HepG2 (cell line): ENCODE data around the gene MCM3AP. TPM values are rescaled to one million over a fixed set of nuclear protein-coding genes. Genes with fewer than 3 reads are reported as not detected.

Source experiments
- ATAC-seq: fragments of 200-7000 bp; cut with Tn5 transposase; 3 replicates; pipeline ENCODE4 v1.9.1; 2020; ENCODE audit warnings: mild to moderate bottlenecking, moderate library complexity
- BruUV-seq: library from RNA; stranded (reverse); fragments of 400-500 nt; replicated peaks from 2 replicates; lab custom pipeline; 2021; lab: Mats Ljungman, UMichigan
- CTCF ChIA-PET: fragments of 300-600 bp; formaldehyde crosslinking; extraction: SDS; loops from one replicate; lab custom pipeline; 2021; ENCODE audit warnings: low total read pairs, inconsistent platforms, low intra/inter-chr PET ratio; lab: Yijun Ruan, JAX
- POLR2A ChIA-PET: fragments of 350-600 bp; sonication (Branson Sonifier 250); formaldehyde crosslinking; loops from one replicate; lab custom pipeline; 2020; ENCODE audit warnings: antibody characterized with exemption, inconsistent platforms; lab: Yijun Ruan, JAX
- DNase-seq: peaks from one replicate; pipeline ENCODE4 v3.0.0-alpha.2; 2015; ENCODE audit warnings: low spot score
- FAIRE-seq: peaks from 3 replicates; lab custom pipeline; 2011; peaks lifted over from hg19 to GRCh38; lab: Jason Lieb, UNC
- H2AFZ ChIP-seq: one replicate; pipeline ENCODE4 v1.6.1; 2011; ENCODE audit warnings: low read length, inconsistent platforms
- H3K27ac ChIP-seq: fragments of 300-600 bp; 3 replicates; pipeline ENCODE4 v1.8.0; 2011; ENCODE audit warnings: mixed run types, mild to moderate bottlenecking, mixed read lengths, low read length, inconsistent platforms; ENCODE audit not compliant: insufficient read depth; ENCODE audit errors: extremely low read length
- H3K27me3 ChIP-seq, 2 experiments: fragments of 200-600 bp in 1 of 2; 2 replicates in 1 of 2; 3 replicates in 1 of 2; pipeline versions ENCODE4 v1.6.0 to v1.8.0; 2011; ENCODE audit warnings: low read length in 2 of 2, mild to moderate bottlenecking in 2 of 2, moderate library complexity in 2 of 2, inconsistent platforms in 1 of 2; ENCODE audit not compliant: insufficient read depth in 2 of 2, control insufficient read depth in 1 of 2
- H3K36me3 ChIP-seq, 2 experiments: fragments of 200-600 bp in 1 of 2; replicated peaks in 1 of 2; 2 replicates in 1 of 2; 3 replicates in 1 of 2; pipeline versions ENCODE4 v1.5.1 to v1.8.0; 2011; ENCODE audit warnings: low read length in 2 of 2, inconsistent platforms in 1 of 2; ENCODE audit not compliant: insufficient read depth in 2 of 2, control insufficient read depth in 1 of 2
- H3K4me1 ChIP-seq: 2 replicates; pipeline ENCODE4 v1.5.1; 2012; ENCODE audit warnings: low read length, inconsistent platforms; ENCODE audit not compliant: insufficient read depth
- H3K4me2 ChIP-seq: 2 replicates; pipeline ENCODE4 v1.6.0; 2011; ENCODE audit warnings: low read depth, low read length, inconsistent platforms
- H3K4me3 ChIP-seq, 3 experiments: fragments of 200-600 bp in 1 of 3; sonication (generic), shearing (Covaris generic) in 1 of 3; replicated peaks in 1 of 3; 2 replicates each; pipeline ENCODE4 v1.5.1; 2011 to 2016; ENCODE audit warnings: low read length in 3 of 3, inconsistent platforms in 2 of 3, low read depth in 2 of 3, mild to moderate bottlenecking in 2 of 3, control low read depth in 1 of 3, mixed read lengths in 1 of 3; ENCODE audit not compliant: insufficient read depth in 1 of 3
- H3K79me2 ChIP-seq: one replicate; pipeline ENCODE4 v1.6.1; 2011; ENCODE audit warnings: low read length, inconsistent platforms; ENCODE audit not compliant: insufficient read depth
- H3K9ac ChIP-seq: 2 replicates; pipeline ENCODE4 v1.6.0; 2011; ENCODE audit warnings: mild to moderate bottlenecking, low read depth, low read length, inconsistent platforms; ENCODE audit not compliant: insufficient read depth
- H3K9me3 ChIP-seq: 2 replicates; pipeline ENCODE4 v1.5.1; 2012; ENCODE audit warnings: mild to moderate bottlenecking, low read length
- H4K20me1 ChIP-seq: 2 replicates; pipeline ENCODE4 v1.6.0; 2011; ENCODE audit warnings: inconsistent platforms, mild to moderate bottlenecking, low read length, moderate library complexity; ENCODE audit not compliant: insufficient read depth
- ETV5 ChIP-seq: IDR thresholded peaks from 2 replicates; pipeline ENCODE4 v1.6.1; 2018; ENCODE audit warnings: missing biosample characterization, missing genetic modification reagents, inconsistent platforms, borderline replicate concordance
- GATAD2A ChIP-seq: IDR thresholded peaks from 2 replicates; pipeline ENCODE4 v1.6.1; 2016
- MED1 ChIP-seq: sonication (generic); formaldehyde crosslinking; IDR thresholded peaks from 2 replicates; pipeline ENCODE4 v1.4.0; 2020; ENCODE audit warnings: missing genetic modification reagents
- NCOA1 ChIP-seq: sonication (generic); formaldehyde crosslinking; IDR thresholded peaks from 2 replicates; pipeline ENCODE4 v1.9.0; 2021; ENCODE audit warnings: missing genetic modification reagents
- NFE2L1 ChIP-seq: sonication (generic); formaldehyde crosslinking; IDR thresholded peaks from 2 replicates; pipeline ENCODE4 v1.4.0; 2020; ENCODE audit warnings: missing genetic modification reagents, mild to moderate bottlenecking, borderline replicate concordance
- PRPF4 ChIP-seq: fragments of 200-400 bp; formaldehyde crosslinking; IDR thresholded peaks from 2 replicates; pipeline ENCODE4 v1.6.1; 2016; ENCODE audit warnings: low read length, low read depth; ENCODE audit not compliant: poor library complexity, severe bottlenecking
- RBM22 ChIP-seq: fragments of 200-400 bp; formaldehyde crosslinking; optimal IDR thresholded peaks from 2 replicates; pipeline ENCODE3; 2017; ENCODE audit warnings: mild to moderate bottlenecking, low read length, moderate library complexity
- RFX1 ChIP-seq: fragments of 450-650 bp; IDR thresholded peaks from 2 replicates; pipeline ENCODE4 v1.6.1; 2017
- SNAPC4 ChIP-seq: sonication (generic); formaldehyde crosslinking; IDR thresholded peaks from 2 replicates; pipeline ENCODE4 v1.4.0; 2020; ENCODE audit warnings: mild to moderate bottlenecking, missing genetic modification reagents
- ZC3H13 ChIP-seq: sonication (generic); formaldehyde crosslinking; IDR thresholded peaks from 2 replicates; pipeline ENCODE4 v1.8.1; 2023; ENCODE audit warnings: mild to moderate bottlenecking, missing genetic modification reagents, moderate library complexity
- ZFP41 ChIP-seq: sonication (generic); formaldehyde crosslinking; IDR thresholded peaks from 2 replicates; pipeline ENCODE4 v1.4.0; 2020; ENCODE audit warnings: mild to moderate bottlenecking, missing genetic modification reagents, borderline replicate concordance
- ZGPAT ChIP-seq: IDR thresholded peaks from 2 replicates; pipeline ENCODE4 v1.6.1; 2016; ENCODE audit warnings: mild to moderate bottlenecking
- ZNF317 ChIP-seq: sonication (generic); formaldehyde crosslinking; IDR thresholded peaks from 2 replicates; pipeline ENCODE4 v1.5.0; 2020; ENCODE audit warnings: mild to moderate bottlenecking, missing genetic modification reagents
- ZNF766 ChIP-seq: sonication (generic); formaldehyde crosslinking; IDR thresholded peaks from 2 replicates; pipeline ENCODE4 v1.5.0; 2020; ENCODE audit warnings: missing genetic modification reagents, borderline replicate concordance
- ZNF850 ChIP-seq: sonication (generic); formaldehyde crosslinking; conservative IDR thresholded peaks from 2 replicates; pipeline ENCODE4 v1.9.0; 2021; ENCODE audit warnings: mild to moderate bottlenecking, missing genetic modification reagents
- WGBS: methylation state at CpG from one replicate; pipeline ENCODE4 v1.1.6; 2017; ENCODE audit warnings: low lambda C conversion rate; 5-methylcytosine and 5-hydroxymethylcytosine counted together
- in situ Hi-C: cut with HindIII; loops from 2 replicates; pipeline ENCODE4 v1.10.0; 2017; ENCODE audit warnings: low pct_unique_long_range_greater_than_20kb; ENCODE audit not compliant: extremely low pct_ligation_motif_present
- intact Hi-C: fragments of 100-400 bp; cut with micrococcal nuclease; formaldehyde crosslinking; loops from one replicate; pipeline ENCODE4 v1.10.0; 2022; ENCODE audit not compliant: unreplicated experiment
- polyA plus RNA-seq, 8 experiments: library from polyadenylated mRNA; depleted of rRNA in 3 of 8; stranded (reverse) in 7 of 8; unstranded in 1 of 8; fragments of >200 nt; fragmentation: Illumina TruSeq in 4 of 8; extraction: Trizol in 4 of 8; gene quantifications; 2 replicates each; pipeline versions ENCODE4 v1.2.1 to v1.2.3, GENCODE V29; 2011 to 2016; ENCODE audit warnings: low read depth in 4 of 8, missing spikeins in 1 of 8, mixed read lengths in 1 of 8; ENCODE audit not compliant: insufficient read depth in 1 of 8
- total RNA-seq, 5 experiments: library from RNA; depleted of rRNA; stranded (reverse); fragments of >200 nt; fragmentation: Illumina TruSeq; extraction: Trizol; gene quantifications; 2 replicates each; pipeline ENCODE4 v1.2.3, GENCODE V29; 2016; ENCODE audit warnings: low read depth in 1 of 5
- TF ChIP-seq, protein P1 (sequence below): sonication (generic); formaldehyde crosslinking; IDR thresholded peaks from 2 replicates; pipeline ENCODE4 v1.8.1; 2023; ENCODE audit warnings: missing genetic modification reagents, inconsistent platforms, borderline replicate concordance
- TF ChIP-seq, protein P2 (sequence below): sonication (generic); formaldehyde crosslinking; IDR thresholded peaks from 2 replicates; pipeline ENCODE4 v1.8.0; 2022; ENCODE audit warnings: mild to moderate bottlenecking, missing genetic modification reagents

Gene MCM3AP
- total and polyA plus RNA-seq, 2 of the 13 experiments (the other 11 are each of a cell fraction or from before 2014, with no cell fraction given): 27.0 to 54.7 TPM

DNA sequence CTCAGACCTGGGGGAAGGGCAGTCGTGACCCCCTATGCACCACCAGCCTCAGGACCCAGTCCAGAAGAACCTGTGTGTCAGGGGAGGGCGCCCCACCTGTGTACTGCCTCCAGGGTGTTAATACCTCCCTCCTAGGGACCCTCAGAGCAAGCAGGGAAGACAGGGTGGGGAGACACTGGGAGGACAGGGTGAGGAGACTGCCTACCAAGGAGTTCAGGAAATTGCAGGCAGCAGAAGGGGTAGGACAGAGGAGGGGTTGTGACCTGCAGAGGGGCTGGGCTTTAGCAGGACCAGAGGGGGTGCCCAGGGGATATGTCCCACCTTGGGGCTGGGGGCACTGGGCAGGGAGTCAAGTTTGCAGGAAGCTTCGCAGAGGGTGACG is 33.0 kb upstream of the MCM3AP start:
- in situ Hi-C loops (no loop called here), intact Hi-C loops (no loop called here)
- FAIRE-seq (no peak), DNase-seq (no peak), ATAC-seq (no peak; the same call in 2 of the 3 replicates)
- no peaks in the 10 kb centered on the region; a peak in 1 of 5 replicates for H3K27me3 ChIP-seq
- H3K9me3 ChIP-seq: no peaks in the 10 kb centered on the region
- H2AFZ ChIP-seq: no peak overlapping the region
- H3K9ac ChIP-seq: no peak overlapping the region
- CTCF ChIA-PET: no interaction called here
- WGBS: 86% methylated on average over 4 of the region's 4 CpGs
- peaks cover 0 to 1% of the 10 kb centered on the region in 2 experiments; a peak in 1 of 5 replicates for H3K36me3 ChIP-seq
- no TSS peak for BruUV-seq
- H3K79me2 ChIP-seq: peaks cover 28% of the 10 kb centered on the region
- no peak overlapping the region for H3K27ac ChIP-seq
- H3K4me1 ChIP-seq: peaks cover 36% of the 10 kb centered on the region
- POLR2A ChIA-PET: no interaction called here
- no peak overlapping the region for H3K4me3 ChIP-seq
- H3K4me2 ChIP-seq: no peak overlapping the region
- H4K20me1 ChIP-seq: no peaks in the 10 kb centered on the region
- TF ChIP-seq ZNF317 (CRISPR knock-in tag): no peak
- no peak for TF ChIP-seq ZFP41
- no peak for TF ChIP-seq GATAD2A (CRISPR knock-in tag)
- TF ChIP-seq, protein P1, sequence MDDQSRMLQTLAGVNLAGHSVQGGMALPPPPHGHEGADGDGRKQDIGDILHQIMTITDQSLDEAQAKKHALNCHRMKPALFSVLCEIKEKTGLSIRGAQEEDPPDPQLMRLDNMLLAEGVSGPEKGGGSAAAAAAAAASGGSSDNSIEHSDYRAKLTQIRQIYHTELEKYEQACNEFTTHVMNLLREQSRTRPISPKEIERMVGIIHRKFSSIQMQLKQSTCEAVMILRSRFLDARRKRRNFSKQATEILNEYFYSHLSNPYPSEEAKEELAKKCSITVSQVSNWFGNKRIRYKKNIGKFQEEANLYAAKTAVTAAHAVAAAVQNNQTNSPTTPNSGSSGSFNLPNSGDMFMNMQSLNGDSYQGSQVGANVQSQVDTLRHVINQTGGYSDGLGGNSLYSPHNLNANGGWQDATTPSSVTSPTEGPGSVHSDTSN (CRISPR knock-in tag): no peak
- TF ChIP-seq ZNF766: no peak
- no peak for TF ChIP-seq ETV5
- no peak for TF ChIP-seq RFX1
- no peak for TF ChIP-seq MED1
- peak; percentile 60 for TF ChIP-seq ZC3H13 (CRISPR knock-in tag)
- TF ChIP-seq, protein P2, sequence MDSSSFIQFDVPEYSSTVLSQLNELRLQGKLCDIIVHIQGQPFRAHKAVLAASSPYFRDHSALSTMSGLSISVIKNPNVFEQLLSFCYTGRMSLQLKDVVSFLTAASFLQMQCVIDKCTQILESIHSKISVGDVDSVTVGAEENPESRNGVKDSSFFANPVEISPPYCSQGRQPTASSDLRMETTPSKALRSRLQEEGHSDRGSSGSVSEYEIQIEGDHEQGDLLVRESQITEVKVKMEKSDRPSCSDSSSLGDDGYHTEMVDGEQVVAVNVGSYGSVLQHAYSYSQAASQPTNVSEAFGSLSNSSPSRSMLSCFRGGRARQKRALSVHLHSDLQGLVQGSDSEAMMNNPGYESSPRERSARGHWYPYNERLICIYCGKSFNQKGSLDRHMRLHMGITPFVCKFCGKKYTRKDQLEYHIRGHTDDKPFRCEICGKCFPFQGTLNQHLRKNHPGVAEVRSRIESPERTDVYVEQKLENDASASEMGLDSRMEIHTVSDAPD: no peak
- no peak for TF ChIP-seq ZNF850 (CRISPR knock-in tag)
- TF ChIP-seq NFE2L1: no peak
- TF ChIP-seq ZGPAT (CRISPR knock-in tag): no peak
- TF ChIP-seq SNAPC4 (CRISPR knock-in tag): no peak
- TF ChIP-seq RBM22: peak; percentile 11
- 0 out of 2 replicates have a peak, but pooled peaks have one; percentile 34 for TF ChIP-seq NCOA1 (CRISPR knock-in tag)
- TF ChIP-seq PRPF4: no peak
